WTC11 (cell line): ENCODE measurements around the gene RHBG. TPM values are rescaled to one million over a fixed set of nuclear protein-coding genes. Genes with fewer than 3 reads are reported as not detected.

ENCODE experiments used
- ATAC-seq: fragments of 200-7000 bp; cut with Tn5 transposase; 2 replicates; pipeline ENCODE4 v1.10.0; 2021; ENCODE audit warnings: mild to moderate bottlenecking, moderate library complexity
- CTCF ChIA-PET: fragments of 300-600 bp; sonication (Branson Sonifier 250); formaldehyde crosslinking; loops from one replicate; lab custom pipeline; 2021; ENCODE audit warnings: antibody characterized with exemption; lab: Charles Lee
- POLR2A ChIA-PET: fragments of 350-600 bp; sonication (Branson Sonifier 250); formaldehyde crosslinking; loops from one replicate; lab custom pipeline; 2021; ENCODE audit warnings: antibody characterized with exemption; lab: Charles Lee
- DNase-seq: peaks from one replicate; pipeline ENCODE4 v3.0.0; 2021; ENCODE audit warnings: low spot score
- H3K27ac Mint-ChIP-seq: 2 replicates; pipeline ENCODE4 v1.8.0; 2021; ENCODE audit warnings: mixed read lengths
- H3K27me3 Mint-ChIP-seq: 2 replicates; pipeline ENCODE4 v1.8.0; 2021; ENCODE audit warnings: low read depth, mild to moderate bottlenecking, moderate library complexity, mixed read lengths
- H3K36me3 Mint-ChIP-seq: 2 replicates; pipeline ENCODE4 v1.8.0; 2021; ENCODE audit warnings: mixed read lengths
- H3K4me1 Mint-ChIP-seq: 2 replicates; pipeline ENCODE4 v1.8.0; 2022; ENCODE audit warnings: mixed read lengths
- H3K4me3 Mint-ChIP-seq: 2 replicates; pipeline ENCODE4 v1.8.0; 2021; ENCODE audit warnings: mild to moderate bottlenecking, moderate library complexity, mixed read lengths
- H3K9me3 Mint-ChIP-seq: 2 replicates; pipeline ENCODE4 v1.8.0; 2021; ENCODE audit warnings: mixed read lengths
- CBFB ChIP-seq: sonication (generic); formaldehyde crosslinking; IDR thresholded peaks from 2 replicates; pipeline ENCODE4 v1.8.1; 2022; ENCODE audit warnings: mild to moderate bottlenecking, low read depth, missing genetic modification reagents
- ELF4 ChIP-seq: sonication (generic); formaldehyde crosslinking; IDR thresholded peaks from 2 replicates; pipeline ENCODE4 v1.8.1; 2022; ENCODE audit warnings: low read depth, mild to moderate bottlenecking, moderate library complexity, missing genetic modification reagents
- HMGA2 ChIP-seq: fragments of 250-450 bp; sonication (Bioruptor Pico); IDR thresholded peaks from 2 replicates; pipeline ENCODE4 v1.4.0; 2021; ENCODE audit warnings: mild to moderate bottlenecking, moderate library complexity
- JUN ChIP-seq: sonication (generic); formaldehyde crosslinking; IDR thresholded peaks from 2 replicates; pipeline ENCODE4 v1.8.0; 2023; ENCODE audit warnings: mild to moderate bottlenecking, missing genetic modification reagents
- MXD4 ChIP-seq: fragments of 250-450 bp; sonication (Bioruptor Pico); IDR thresholded peaks from 2 replicates; pipeline ENCODE4 v1.8.0; 2021; ENCODE audit warnings: mild to moderate bottlenecking, moderate library complexity, borderline replicate concordance
- MYBL2 ChIP-seq: sonication (generic); formaldehyde crosslinking; IDR thresholded peaks from 2 replicates; pipeline ENCODE4 v1.8.1; 2023; ENCODE audit warnings: mild to moderate bottlenecking, moderate library complexity, missing genetic modification reagents
- PRRX2 ChIP-seq: fragments of 250-450 bp; sonication (Bioruptor Pico); IDR thresholded peaks from 2 replicates; pipeline ENCODE4 v1.8.0; 2021; ENCODE audit warnings: mild to moderate bottlenecking
- SOX15 ChIP-seq: fragments of 250-450 bp; sonication (Bioruptor Pico); IDR thresholded peaks from 2 replicates; pipeline ENCODE4 v1.9.0; 2021; ENCODE audit warnings: mild to moderate bottlenecking
- TCF7 ChIP-seq: sonication (generic); formaldehyde crosslinking; IDR thresholded peaks from 2 replicates; pipeline ENCODE4 v1.8.0; 2022; ENCODE audit warnings: mild to moderate bottlenecking, low read depth, missing genetic modification reagents, moderate library complexity
- ZNF232 ChIP-seq: sonication (generic); formaldehyde crosslinking; IDR thresholded peaks from 2 replicates; pipeline ENCODE4 v1.8.0; 2022; ENCODE audit warnings: mild to moderate bottlenecking, missing genetic modification reagents
- total RNA-seq: library from RNA; stranded (reverse); gene quantifications from 3 replicates; pipeline ENCODE4 v1.2.3, GENCODE V29; 2021
- TF ChIP-seq, protein P1 (sequence below): sonication (generic); formaldehyde crosslinking; IDR thresholded peaks from 2 replicates; pipeline ENCODE4 v1.8.1; 2023; ENCODE audit warnings: mild to moderate bottlenecking, moderate library complexity, missing genetic modification reagents
- TF ChIP-seq, protein P2 (sequence below): sonication (generic); formaldehyde crosslinking; conservative IDR thresholded peaks from 2 replicates; pipeline ENCODE4 v1.8.1; 2023; ENCODE audit warnings: mild to moderate bottlenecking, low read depth, missing genetic modification reagents, moderate library complexity
- TF ChIP-seq, protein P3 (sequence below): sonication (generic); formaldehyde crosslinking; conservative IDR thresholded peaks from 2 replicates; pipeline ENCODE4 v1.8.1; 2022; ENCODE audit warnings: mild to moderate bottlenecking, missing genetic modification reagents
- TF ChIP-seq, protein P4 (sequence below): sonication (generic); formaldehyde crosslinking; IDR thresholded peaks from 2 replicates; pipeline ENCODE4 v1.8.0; 2022; ENCODE audit warnings: mild to moderate bottlenecking, missing genetic modification reagents
- TF ChIP-seq, protein P5 (sequence below): sonication (generic); formaldehyde crosslinking; IDR thresholded peaks from 2 replicates; pipeline ENCODE4 v1.8.1; 2023; ENCODE audit warnings: mild to moderate bottlenecking, missing genetic modification reagents, moderate library complexity
- TF ChIP-seq, protein P6 (sequence below): fragments of 200-600 bp; IDR thresholded peaks from 2 replicates; pipeline ENCODE4 v1.8.0; 2022; ENCODE audit warnings: antibody characterized with exemption
- TF ChIP-seq, protein P7 (sequence below): sonication (generic); formaldehyde crosslinking; IDR thresholded peaks from 2 replicates; pipeline ENCODE4 v1.8.0; 2022; ENCODE audit warnings: mild to moderate bottlenecking, missing genetic modification reagents
- TF ChIP-seq, protein P8 (sequence below): sonication (generic); formaldehyde crosslinking; IDR thresholded peaks from 2 replicates; pipeline ENCODE4 v1.8.1; 2022; ENCODE audit warnings: mild to moderate bottlenecking, moderate library complexity, missing genetic modification reagents

The RHBG gene
- total RNA-seq, 1 experiment from 2014 or later = 1.9 TPM

DNA sequence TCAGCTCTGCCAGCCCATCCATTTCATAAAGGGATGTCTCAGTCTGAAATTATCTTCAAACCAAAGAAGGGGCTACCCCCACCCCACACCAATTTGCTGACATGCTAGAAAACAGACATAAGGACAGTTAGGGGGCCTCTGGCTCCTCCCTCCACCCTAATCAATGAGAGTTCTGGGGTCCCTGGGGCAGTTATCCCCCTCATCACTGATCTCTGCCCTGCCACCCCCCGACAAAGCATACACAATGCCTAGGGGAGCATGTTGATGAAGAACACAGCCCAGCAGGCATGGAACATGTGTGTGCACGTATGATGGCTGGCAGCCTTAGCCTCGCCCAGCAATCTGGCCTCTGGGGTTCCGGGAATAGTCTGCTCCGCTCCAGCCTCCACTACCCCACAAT lies 58.9 kb downstream of the RHBG start:
- DNase-seq = no peak

DNA sequence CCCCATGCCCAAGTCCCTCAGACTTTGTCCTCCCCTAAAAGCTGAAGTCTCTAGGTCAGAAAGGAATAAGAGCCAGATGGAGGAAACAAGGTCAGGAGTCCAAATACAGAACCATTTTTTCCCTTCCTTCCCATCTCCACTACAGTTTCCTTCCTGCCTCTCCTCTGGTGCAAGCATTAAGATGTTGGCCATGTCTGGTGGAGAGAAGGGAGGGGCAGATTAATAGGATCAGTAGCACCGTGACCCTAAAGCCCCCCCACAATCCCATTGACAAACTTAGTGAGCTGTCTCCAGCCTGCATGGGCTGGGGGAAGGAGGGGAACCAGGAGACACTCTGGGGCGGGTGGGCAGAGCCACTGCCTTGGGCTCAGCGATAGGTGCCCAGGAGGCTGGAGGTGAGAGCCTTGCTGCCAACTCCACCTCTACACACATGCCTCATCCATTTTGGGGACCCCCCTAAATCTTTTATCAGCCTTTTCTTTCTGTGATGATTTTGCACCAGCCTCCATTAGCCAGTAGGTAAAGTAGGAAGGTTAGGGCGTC lies 59.8 kb downstream of the RHBG start:
- peaks cover 100% of the 10 kb centered on the region for H3K27me3 Mint-ChIP-seq
- no peaks in the 10 kb centered on the region for H3K9me3 Mint-ChIP-seq
- H3K4me1 Mint-ChIP-seq = peaks cover 48% of the 10 kb centered on the region
- no peak for DNase-seq
- H3K27ac Mint-ChIP-seq = no peak overlapping the region
- peak overlapping the region; percentile 58 for H3K4me3 Mint-ChIP-seq
- CTCF ChIA-PET = interaction anchor here (0.6 to 10.1 kb wide), 6 partner anchors 9 to 204 kb away, joined by 3 to 200 read pairs (median 15); no protein-coding TSS in a partner anchor
- no peak for ATAC-seq
- H3K36me3 Mint-ChIP-seq = no peaks in the 10 kb centered on the region
- POLR2A ChIA-PET = no interaction called here
- no peak for TF ChIP-seq CBFB
- TF ChIP-seq, protein P1, sequence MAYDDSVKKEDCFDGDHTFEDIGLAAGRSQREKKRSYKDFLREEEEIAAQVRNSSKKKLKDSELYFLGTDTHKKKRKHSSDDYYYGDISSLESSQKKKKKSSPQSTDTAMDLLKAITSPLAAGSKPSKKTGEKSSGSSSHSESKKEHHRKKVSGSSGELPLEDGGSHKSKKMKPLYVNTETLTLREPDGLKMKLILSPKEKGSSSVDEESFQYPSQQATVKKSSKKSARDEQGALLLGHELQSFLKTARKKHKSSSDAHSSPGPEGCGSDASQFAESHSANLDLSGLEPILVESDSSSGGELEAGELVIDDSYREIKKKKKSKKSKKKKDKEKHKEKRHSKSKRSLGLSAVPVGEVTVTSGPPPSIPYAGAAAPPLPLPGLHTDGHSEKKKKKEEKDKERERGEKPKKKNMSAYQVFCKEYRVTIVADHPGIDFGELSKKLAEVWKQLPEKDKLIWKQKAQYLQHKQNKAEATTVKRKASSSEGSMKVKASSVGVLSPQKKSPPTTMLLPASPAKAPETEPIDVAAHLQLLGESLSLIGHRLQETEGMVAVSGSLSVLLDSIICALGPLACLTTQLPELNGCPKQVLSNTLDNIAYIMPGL (CRISPR knock-in tag) = no peak
- TF ChIP-seq, protein P2, sequence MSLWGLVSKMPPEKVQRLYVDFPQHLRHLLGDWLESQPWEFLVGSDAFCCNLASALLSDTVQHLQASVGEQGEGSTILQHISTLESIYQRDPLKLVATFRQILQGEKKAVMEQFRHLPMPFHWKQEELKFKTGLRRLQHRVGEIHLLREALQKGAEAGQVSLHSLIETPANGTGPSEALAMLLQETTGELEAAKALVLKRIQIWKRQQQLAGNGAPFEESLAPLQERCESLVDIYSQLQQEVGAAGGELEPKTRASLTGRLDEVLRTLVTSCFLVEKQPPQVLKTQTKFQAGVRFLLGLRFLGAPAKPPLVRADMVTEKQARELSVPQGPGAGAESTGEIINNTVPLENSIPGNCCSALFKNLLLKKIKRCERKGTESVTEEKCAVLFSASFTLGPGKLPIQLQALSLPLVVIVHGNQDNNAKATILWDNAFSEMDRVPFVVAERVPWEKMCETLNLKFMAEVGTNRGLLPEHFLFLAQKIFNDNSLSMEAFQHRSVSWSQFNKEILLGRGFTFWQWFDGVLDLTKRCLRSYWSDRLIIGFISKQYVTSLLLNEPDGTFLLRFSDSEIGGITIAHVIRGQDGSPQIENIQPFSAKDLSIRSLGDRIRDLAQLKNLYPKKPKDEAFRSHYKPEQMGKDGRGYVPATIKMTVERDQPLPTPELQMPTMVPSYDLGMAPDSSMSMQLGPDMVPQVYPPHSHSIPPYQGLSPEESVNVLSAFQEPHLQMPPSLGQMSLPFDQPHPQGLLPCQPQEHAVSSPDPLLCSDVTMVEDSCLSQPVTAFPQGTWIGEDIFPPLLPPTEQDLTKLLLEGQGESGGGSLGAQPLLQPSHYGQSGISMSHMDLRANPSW = no peak
- no peak for TF ChIP-seq MYBL2
- TF ChIP-seq PRRX2 (CRISPR knock-in tag) = no peak
- TF ChIP-seq TCF7 = no peak
- no peak for TF ChIP-seq HMGA2 (CRISPR knock-in tag)
- TF ChIP-seq, protein P3, sequence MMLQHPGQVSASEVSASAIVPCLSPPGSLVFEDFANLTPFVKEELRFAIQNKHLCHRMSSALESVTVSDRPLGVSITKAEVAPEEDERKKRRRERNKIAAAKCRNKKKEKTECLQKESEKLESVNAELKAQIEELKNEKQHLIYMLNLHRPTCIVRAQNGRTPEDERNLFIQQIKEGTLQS (CRISPR knock-in tag) = no peak
- TF ChIP-seq, protein P4, sequence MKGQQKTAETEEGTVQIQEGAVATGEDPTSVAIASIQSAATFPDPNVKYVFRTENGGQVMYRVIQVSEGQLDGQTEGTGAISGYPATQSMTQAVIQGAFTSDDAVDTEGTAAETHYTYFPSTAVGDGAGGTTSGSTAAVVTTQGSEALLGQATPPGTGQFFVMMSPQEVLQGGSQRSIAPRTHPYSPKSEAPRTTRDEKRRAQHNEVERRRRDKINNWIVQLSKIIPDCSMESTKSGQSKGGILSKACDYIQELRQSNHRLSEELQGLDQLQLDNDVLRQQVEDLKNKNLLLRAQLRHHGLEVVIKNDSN (CRISPR knock-in tag) = no peak
- TF ChIP-seq ELF4 (CRISPR knock-in tag) = no peak
- TF ChIP-seq ZNF232 (CRISPR knock-in tag) = no peak
- TF ChIP-seq SOX15 = no peak
- TF ChIP-seq, protein P5, sequence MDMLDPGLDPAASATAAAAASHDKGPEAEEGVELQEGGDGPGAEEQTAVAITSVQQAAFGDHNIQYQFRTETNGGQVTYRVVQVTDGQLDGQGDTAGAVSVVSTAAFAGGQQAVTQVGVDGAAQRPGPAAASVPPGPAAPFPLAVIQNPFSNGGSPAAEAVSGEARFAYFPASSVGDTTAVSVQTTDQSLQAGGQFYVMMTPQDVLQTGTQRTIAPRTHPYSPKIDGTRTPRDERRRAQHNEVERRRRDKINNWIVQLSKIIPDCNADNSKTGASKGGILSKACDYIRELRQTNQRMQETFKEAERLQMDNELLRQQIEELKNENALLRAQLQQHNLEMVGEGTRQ = no peak
- TF ChIP-seq, protein P6, sequence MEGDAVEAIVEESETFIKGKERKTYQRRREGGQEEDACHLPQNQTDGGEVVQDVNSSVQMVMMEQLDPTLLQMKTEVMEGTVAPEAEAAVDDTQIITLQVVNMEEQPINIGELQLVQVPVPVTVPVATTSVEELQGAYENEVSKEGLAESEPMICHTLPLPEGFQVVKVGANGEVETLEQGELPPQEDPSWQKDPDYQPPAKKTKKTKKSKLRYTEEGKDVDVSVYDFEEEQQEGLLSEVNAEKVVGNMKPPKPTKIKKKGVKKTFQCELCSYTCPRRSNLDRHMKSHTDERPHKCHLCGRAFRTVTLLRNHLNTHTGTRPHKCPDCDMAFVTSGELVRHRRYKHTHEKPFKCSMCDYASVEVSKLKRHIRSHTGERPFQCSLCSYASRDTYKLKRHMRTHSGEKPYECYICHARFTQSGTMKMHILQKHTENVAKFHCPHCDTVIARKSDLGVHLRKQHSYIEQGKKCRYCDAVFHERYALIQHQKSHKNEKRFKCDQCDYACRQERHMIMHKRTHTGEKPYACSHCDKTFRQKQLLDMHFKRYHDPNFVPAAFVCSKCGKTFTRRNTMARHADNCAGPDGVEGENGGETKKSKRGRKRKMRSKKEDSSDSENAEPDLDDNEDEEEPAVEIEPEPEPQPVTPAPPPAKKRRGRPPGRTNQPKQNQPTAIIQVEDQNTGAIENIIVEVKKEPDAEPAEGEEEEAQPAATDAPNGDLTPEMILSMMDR = no peak

More for the DNA sequence above, 58.9 kb downstream of the RHBG start:
- Mint-ChIP-seq H3K9me3 (no peaks in the 10 kb centered on the region), H3K27ac (no peak overlapping the region), H3K36me3 (no peaks in the 10 kb centered on the region)
- POLR2A ChIA-PET = no interaction called here
- CTCF ChIA-PET = interaction anchor here (10.1 kb wide), 1 partner anchor 42 kb away, joined by 200 read pairs; no protein-coding TSS in a partner anchor
- ATAC-seq = no peak
- TF ChIP-seq, protein P3 (CRISPR knock-in tag) = no peak
- TF ChIP-seq MXD4 (CRISPR knock-in tag) = no peak
- TF ChIP-seq, protein P6 = no peak
- TF ChIP-seq JUN (CRISPR knock-in tag) = no peak
- TF ChIP-seq, protein P7, sequence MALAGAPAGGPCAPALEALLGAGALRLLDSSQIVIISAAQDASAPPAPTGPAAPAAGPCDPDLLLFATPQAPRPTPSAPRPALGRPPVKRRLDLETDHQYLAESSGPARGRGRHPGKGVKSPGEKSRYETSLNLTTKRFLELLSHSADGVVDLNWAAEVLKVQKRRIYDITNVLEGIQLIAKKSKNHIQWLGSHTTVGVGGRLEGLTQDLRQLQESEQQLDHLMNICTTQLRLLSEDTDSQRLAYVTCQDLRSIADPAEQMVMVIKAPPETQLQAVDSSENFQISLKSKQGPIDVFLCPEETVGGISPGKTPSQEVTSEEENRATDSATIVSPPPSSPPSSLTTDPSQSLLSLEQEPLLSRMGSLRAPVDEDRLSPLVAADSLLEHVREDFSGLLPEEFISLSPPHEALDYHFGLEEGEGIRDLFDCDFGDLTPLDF (CRISPR knock-in tag) = no peak
- no peak for TF ChIP-seq MYBL2
- TF ChIP-seq, protein P8, sequence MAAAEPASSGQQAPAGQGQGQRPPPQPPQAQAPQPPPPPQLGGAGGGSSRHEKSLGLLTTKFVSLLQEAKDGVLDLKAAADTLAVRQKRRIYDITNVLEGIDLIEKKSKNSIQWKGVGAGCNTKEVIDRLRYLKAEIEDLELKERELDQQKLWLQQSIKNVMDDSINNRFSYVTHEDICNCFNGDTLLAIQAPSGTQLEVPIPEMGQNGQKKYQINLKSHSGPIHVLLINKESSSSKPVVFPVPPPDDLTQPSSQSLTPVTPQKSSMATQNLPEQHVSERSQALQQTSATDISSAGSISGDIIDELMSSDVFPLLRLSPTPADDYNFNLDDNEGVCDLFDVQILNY (CRISPR knock-in tag) = no peak
- TF ChIP-seq, all 79 proteins: peak for 0
- Mint-ChIP-seq H3K4me1 (peaks cover 49% of the 10 kb centered on the region), H3K27me3 (peaks cover 100% of the 10 kb centered on the region), H3K4me3 (no peak overlapping the region)
